ENCODE results near the gene CXCR5.

Gene CXCR5, protein sequence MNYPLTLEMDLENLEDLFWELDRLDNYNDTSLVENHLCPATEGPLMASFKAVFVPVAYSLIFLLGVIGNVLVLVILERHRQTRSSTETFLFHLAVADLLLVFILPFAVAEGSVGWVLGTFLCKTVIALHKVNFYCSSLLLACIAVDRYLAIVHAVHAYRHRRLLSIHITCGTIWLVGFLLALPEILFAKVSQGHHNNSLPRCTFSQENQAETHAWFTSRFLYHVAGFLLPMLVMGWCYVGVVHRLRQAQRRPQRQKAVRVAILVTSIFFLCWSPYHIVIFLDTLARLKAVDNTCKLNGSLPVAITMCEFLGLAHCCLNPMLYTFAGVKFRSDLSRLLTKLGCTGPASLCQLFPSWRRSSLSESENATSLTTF

DNA sequence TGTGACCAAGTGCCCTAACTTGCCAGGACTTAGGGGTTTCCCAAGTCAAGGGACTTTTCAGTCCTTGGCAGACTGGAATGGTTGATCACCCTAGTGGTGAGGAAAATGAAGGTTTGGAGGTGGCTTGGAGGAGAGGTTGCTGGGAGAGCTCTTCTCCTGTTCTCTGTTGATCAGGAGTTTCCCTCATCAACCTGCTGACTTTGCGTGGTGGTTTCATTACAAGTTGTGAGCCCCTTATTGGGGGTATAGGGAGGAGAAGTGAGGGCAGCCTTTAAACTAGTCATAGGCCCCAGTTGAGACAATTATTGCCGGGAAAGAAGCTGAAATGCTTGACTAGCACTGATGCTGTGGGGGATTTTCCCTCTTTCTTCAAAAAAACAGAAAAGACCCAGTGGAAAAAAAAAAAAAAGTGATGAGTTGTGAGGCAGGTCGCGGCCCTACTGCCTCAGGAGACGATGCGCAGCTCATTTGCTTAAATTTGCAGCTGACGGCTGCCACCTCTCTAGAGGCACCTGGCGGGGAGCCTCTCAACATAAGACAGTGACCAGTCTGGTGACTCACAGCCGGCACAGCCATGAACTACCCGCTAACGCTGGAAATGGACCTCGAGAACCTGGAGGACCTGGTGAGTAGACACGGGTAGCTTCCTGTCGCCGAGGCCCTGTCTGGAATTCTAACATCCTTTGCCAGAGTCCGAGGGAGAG, at the start of gene CXCR5:
CXCR5 (plus strand) TSS at position 525 of the 704 bp plus-strand sequence; CDS start at position 575, 50 bp downstream.
- H3K4me3 ChIP-seq (ENCODE audit: low read depth, low read length): no peak within 1 kb of the TSS
- H3K36me3 ChIP-seq (replicated peaks): no peaks in the 10 kb centered on the region
- DNase-seq: peak; percentile 26
- in situ Hi-C loops (cut with HindIII; ENCODE audit: low pct_ligation_motif_present, low sequenced_read_pairs): no loop called here
- TF ChIP-seq, protein P1, sequence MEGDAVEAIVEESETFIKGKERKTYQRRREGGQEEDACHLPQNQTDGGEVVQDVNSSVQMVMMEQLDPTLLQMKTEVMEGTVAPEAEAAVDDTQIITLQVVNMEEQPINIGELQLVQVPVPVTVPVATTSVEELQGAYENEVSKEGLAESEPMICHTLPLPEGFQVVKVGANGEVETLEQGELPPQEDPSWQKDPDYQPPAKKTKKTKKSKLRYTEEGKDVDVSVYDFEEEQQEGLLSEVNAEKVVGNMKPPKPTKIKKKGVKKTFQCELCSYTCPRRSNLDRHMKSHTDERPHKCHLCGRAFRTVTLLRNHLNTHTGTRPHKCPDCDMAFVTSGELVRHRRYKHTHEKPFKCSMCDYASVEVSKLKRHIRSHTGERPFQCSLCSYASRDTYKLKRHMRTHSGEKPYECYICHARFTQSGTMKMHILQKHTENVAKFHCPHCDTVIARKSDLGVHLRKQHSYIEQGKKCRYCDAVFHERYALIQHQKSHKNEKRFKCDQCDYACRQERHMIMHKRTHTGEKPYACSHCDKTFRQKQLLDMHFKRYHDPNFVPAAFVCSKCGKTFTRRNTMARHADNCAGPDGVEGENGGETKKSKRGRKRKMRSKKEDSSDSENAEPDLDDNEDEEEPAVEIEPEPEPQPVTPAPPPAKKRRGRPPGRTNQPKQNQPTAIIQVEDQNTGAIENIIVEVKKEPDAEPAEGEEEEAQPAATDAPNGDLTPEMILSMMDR (IDR thresholded peaks at IDR 0.05; ENCODE audit: low read depth, low read length, missing control alignments): peak; percentile 32
- no peak within 1 kb of the TSS for H3K27ac ChIP-seq
- no peaks in the 10 kb centered on the region for H3K27me3 ChIP-seq (replicated peaks)

DNA sequence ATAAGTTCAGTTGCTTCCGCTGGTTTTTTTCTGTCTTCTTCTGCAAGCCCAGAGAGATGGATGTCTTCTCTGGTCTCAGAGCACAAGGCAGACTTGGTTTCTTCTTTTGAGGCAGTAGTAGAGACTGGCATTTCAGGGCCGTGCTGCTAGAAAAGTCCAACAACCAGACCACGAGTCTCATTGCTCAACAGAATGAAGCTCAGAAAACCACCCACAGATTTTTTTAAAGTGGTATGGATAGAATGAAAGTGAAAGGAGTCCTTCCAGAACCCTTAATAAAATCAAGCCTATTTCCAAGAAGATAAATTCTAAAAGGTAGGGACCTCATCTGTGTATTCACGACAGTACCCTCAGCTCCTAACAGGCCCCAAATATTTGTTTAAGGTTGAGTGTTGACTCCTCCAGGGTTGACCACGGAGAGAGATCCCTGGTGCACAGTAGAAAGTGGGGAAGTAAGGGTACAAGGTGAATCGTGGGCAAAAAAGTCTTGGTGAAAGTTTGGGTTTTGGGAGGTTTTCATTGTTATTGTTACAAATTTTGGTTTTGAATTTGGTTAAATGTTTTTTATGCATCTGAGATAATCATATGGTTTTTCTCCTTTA, 49.2 kb upstream of the CXCR5 start:
- no peaks in the 10 kb centered on the region for H3K27me3 ChIP-seq (replicated peaks)
- DNase-seq: no peak

DNA sequence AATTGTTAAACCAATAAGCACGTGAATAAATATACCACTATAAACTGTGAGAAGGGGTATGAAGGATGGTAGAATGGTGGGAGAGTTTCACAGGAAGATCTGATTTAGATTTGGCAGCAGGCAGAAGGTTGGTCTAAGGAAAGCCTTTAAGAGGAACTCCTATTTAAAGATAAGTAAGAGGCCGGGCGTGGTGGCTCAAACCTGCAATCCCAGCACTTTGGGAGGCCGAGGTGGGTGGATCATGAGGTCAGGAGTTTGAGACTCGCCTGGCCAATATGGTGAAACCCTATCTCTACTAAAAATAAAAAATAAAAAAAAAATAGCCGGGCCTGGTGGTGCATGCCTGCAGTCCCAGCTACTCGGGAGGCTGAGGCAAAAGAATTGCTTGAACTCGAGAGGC, 45.8 kb upstream of the CXCR5 start:
- TF ChIP-seq, protein P1 (IDR thresholded peaks at IDR 0.05; ENCODE audit: low read depth, low read length, missing control alignments): no peak
- H3K4me3 ChIP-seq (ENCODE audit: low read depth, low read length): no peak overlapping the region
- H3K36me3 ChIP-seq (replicated peaks): no peaks in the 10 kb centered on the region
- no peaks in the 10 kb centered on the region for H3K27me3 ChIP-seq (replicated peaks)
- in situ Hi-C loops (cut with HindIII; ENCODE audit: low pct_ligation_motif_present, low sequenced_read_pairs): no loop called here
- H3K27ac ChIP-seq: no peak overlapping the region
- DNase-seq: no peak

More for the DNA sequence above, 49.2 kb upstream of the CXCR5 start:
- Histone ChIP-seq H3K36me3 (replicated peaks) (no peaks in the 10 kb centered on the region), H3K4me3 (ENCODE audit: low read depth, low read length) (no peak overlapping the region), H3K27ac (no peak overlapping the region)
- in situ Hi-C loops (cut with HindIII; ENCODE audit: low pct_ligation_motif_present, low sequenced_read_pairs): no loop called here
- TF ChIP-seq, protein P1 (IDR thresholded peaks at IDR 0.05; ENCODE audit: low read depth, low read length, missing control alignments): no peak

DNA sequence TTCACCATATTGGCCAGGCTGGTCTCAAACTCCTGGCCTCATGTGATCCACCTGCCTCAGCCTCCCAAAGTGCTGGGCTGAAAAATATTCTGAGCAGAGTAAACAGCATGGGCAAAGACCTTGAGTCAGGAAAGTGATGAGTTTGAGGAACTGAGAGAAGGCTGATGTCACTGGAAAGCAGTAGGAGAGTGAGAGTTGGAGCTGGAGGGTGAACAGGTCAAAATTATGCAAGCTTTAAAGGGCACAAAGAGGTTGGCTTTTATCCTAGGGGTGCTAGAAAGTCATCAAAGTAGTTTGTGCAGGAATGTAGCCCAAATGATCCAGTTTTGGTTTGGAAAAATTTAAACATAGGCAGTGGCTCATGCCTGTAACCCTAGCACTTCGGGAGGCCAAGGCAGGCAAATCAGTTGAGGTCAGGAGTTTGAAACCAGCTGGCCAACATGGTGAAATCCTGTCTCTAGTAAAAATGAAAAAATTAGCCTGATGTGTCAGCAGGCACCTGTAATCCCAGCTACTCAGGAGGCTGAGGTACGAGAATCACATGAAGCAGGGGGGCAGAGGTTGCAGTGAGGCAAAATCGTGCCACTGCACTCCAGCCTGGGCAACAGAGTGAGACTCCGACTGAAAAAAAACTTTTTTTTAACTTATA, 44.7 kb upstream of the CXCR5 start:
- Histone ChIP-seq H3K36me3 (replicated peaks) (no peaks in the 10 kb centered on the region), H3K4me3 (ENCODE audit: low read depth, low read length) (no peak overlapping the region), H3K27ac (no peak overlapping the region), H3K27me3 (replicated peaks) (no peaks in the 10 kb centered on the region)
- DNase-seq: no peak
- TF ChIP-seq, protein P1 (IDR thresholded peaks at IDR 0.05; ENCODE audit: low read depth, low read length, missing control alignments): no peak
- in situ Hi-C loops (cut with HindIII; ENCODE audit: low pct_ligation_motif_present, low sequenced_read_pairs): no loop called here

DNA sequence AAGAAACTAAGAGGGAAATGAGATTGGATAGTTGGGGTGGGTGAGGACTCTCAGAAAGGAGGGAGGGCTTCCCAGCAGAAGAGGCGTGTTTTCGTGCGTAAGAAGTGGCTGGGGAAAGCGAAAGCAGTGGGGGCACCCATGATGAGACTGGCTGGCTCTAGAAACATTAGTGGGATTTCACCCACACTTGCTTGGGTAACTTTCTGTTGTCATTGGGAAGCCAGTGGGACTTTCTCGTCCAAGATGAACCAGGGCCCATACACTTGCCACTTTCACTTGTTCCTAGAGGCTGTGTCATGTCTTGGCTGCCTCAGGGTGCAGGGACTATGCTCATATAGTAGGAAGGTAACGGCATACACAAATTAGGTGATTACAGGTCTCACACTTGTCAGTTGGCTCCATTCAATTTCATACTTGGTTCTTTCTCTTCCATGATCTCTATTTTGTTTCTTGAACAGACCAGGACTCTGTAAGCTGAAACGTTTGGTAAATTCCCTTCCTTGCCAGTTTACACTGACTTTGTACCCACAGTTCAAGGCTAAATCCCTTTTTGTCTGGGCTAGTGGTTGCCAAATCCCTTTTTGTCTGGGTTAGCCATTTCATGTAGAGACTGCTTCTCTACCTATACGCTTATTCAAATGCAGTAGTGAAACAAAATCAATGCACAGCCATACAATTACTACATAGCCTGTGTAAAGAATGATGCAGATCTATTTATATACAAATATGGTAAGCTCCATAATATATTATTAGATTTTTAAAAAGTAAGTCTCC, 42.0 kb upstream of the CXCR5 start:
- no peak overlapping the region for H3K4me3 ChIP-seq (ENCODE audit: low read depth, low read length)
- TF ChIP-seq, protein P1 (IDR thresholded peaks at IDR 0.05; ENCODE audit: low read depth, low read length, missing control alignments): no peak
- no peak for DNase-seq
- in situ Hi-C loops (cut with HindIII; ENCODE audit: low pct_ligation_motif_present, low sequenced_read_pairs): no loop called here
- H3K36me3 ChIP-seq (replicated peaks): no peaks in the 10 kb centered on the region
- no peak overlapping the region for H3K27ac ChIP-seq
- H3K27me3 ChIP-seq (replicated peaks): no peaks in the 10 kb centered on the region
